GM10248 (cell line): ENCODE data around the gene CEP162.

Experiments
- CTCF ChIA-PET: fragments of 300-600 bp; sonication (Branson Sonifier 250); formaldehyde crosslinking; extraction: SDS; loops from one replicate; lab custom pipeline; 2021; ENCODE audit warnings: antibody characterized with exemption; lab: Yijun Ruan, JAX
- POLR2A ChIA-PET: fragments of 350-650 bp; sonication (Branson Sonifier 250); formaldehyde crosslinking; extraction: SDS; loops from one replicate; lab custom pipeline; 2020; ENCODE audit warnings: antibody characterized with exemption; lab: Yijun Ruan, JAX
- DNase-seq: peaks from one replicate; pipeline ENCODE4 v3.0.0; 2012; ENCODE audit errors: extremely low spot score
- CTCF ChIP-seq: IDR thresholded peaks from 2 replicates; pipeline ENCODE4 v1.5.1; 2012; ENCODE audit warnings: mild to moderate bottlenecking, low read depth; ENCODE audit errors: extremely low read depth, missing control alignments, control extremely low read depth

Gene CEP162

GRCh38 chr6:84183430-84183829 is 44.0 kb downstream of the CEP162 start:
- no peak for TF ChIP-seq CTCF
- ChIA-PET POLR2A (no interaction called here), CTCF (interaction anchor here (1.2 kb wide), 1 partner anchor 15 kb away, joined by 3 read pairs; no protein-coding TSS in a partner anchor)
- no peak for DNase-seq

DNA sequence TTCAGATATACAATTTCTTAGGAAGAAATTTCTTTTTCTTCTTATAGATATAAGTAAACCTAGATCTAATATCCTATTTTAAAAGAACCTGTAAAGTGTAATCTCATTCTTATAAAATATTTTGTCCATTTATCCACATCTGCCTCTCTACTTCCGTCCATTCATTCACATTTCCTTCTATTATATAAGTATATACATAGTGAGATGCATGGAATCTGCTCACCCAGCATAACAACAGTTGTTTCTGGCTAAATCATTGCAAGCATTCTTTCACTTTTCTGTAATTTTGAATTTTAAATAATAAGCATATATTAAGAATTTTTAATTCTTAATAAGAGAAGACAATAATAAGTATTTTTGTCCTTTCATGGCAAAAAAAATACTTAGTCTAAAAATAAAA is 45.4 kb downstream of the CEP162 start:
- POLR2A ChIA-PET = no interaction called here
- no peak for DNase-seq
- CTCF ChIA-PET = no interaction called here
- TF ChIP-seq CTCF = no peak

DNA sequence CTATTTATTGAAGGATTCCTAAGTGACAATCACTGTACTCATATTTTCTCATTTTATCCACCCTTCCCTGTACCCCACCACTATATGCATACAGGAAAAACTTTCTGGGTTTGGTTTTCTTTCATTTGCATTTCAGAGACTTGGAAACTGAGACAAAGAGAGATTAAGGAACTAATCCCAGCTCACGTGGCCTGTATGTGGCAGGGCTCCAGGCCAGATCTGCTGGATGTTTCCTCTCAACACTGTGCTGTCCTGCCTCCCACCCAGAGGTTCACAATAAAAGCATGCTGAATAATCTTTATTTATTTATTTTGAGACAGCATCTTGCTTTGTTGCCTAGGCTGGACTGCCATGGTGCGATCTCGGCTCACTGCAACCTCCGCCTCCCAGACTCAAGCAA is 50.2 kb downstream of the CEP162 start:
- no peak for DNase-seq
- ChIA-PET POLR2A (no interaction called here), CTCF (no interaction called here)
- no peak for TF ChIP-seq CTCF

GRCh38 chr6:84172574-84172973 is 54.9 kb downstream of the CEP162 start:
- no peak for DNase-seq
- no peak for TF ChIP-seq CTCF
- ChIA-PET CTCF (no interaction called here), POLR2A (no interaction called here)

GRCh38 chr6:84172080-84172479 is 55.4 kb downstream of the CEP162 start:
- ChIA-PET CTCF (interaction anchor here (1.6 to 2.0 kb wide), 2 partner anchors 11 to 21 kb away, joined by 3 to 5 read pairs; no protein-coding TSS in a partner anchor), POLR2A (no interaction called here)
- no peak for DNase-seq
- TF ChIP-seq CTCF = no peak

- ChIA-PET CTCF (no interaction called here), POLR2A (no interaction called here)
- DNase-seq = no peak
These were observed 60.0 kb downstream of the CEP162 start for GRCh38 chr6:84167457-84167856.

More at GRCh38 chr6:84167457-84167856, 60.0 kb downstream of the CEP162 start:
- TF ChIP-seq CTCF = no peak
